AG04450 (cell line): ENCODE results near the gene WDCP. TPM values are rescaled to one million over a fixed set of nuclear protein-coding genes. Genes with fewer than 3 reads are reported as not detected.

Source experiments
- CTCF ChIA-PET: fragments of 300-600, 350-600 bp; formaldehyde crosslinking; extraction: SDS; loops from one replicate; lab custom pipeline; 2022; ENCODE audit warnings: antibody characterized with exemption, inconsistent platforms; lab: Charles Lee
- POLR2A ChIA-PET: fragments of 350-600 bp; formaldehyde crosslinking; extraction: SDS; loops from one replicate; lab custom pipeline; 2021; ENCODE audit warnings: antibody characterized with exemption, inconsistent platforms; lab: Yijun Ruan, JAX
- DNase-seq: peaks from one replicate; pipeline ENCODE4 v3.0.0-alpha.2; 2011; ENCODE audit warnings: low read depth, low spot score
- H3K27ac ChIP-seq: one replicate; pipeline ENCODE4 v1.5.1; 2012; ENCODE audit warnings: low read depth, low read length, control low read depth
- H3K27me3 ChIP-seq: one replicate; pipeline ENCODE4 v1.6.0; 2012; ENCODE audit warnings: low read length; ENCODE audit not compliant: control insufficient read depth, insufficient read depth
- H3K4me3 ChIP-seq: 2 replicates; pipeline ENCODE4 v1.5.1; 2011; ENCODE audit warnings: mild to moderate bottlenecking, low read depth, low read length, control low read depth
- H3K9me3 ChIP-seq: 2 replicates; pipeline ENCODE4 v1.5.1; 2012; ENCODE audit warnings: low read length; ENCODE audit not compliant: control insufficient read depth, insufficient read depth
- polyA plus RNA-seq: library from polyadenylated mRNA; depleted of rRNA; stranded (reverse); fragments of >200 nt; gene quantifications from 2 replicates; pipeline ENCODE4 v1.2.3, GENCODE V29; 2011; rRNA removed
- small RNA-seq: library from RNA; depleted of rRNA; stranded (forward); fragments of <200 nt; gene quantifications from one replicate; pipeline ENCODE3, GENCODE V24; 2012; ENCODE audit warnings: low read depth; ENCODE audit not compliant: insufficient read length
- TF ChIP-seq, protein P1 (sequence below): IDR thresholded peaks from 2 replicates; pipeline ENCODE4 v1.5.1; 2011; ENCODE audit warnings: low read depth, low read length, control low read depth, inconsistent platforms

The WDCP gene
- polyA plus RNA-seq, 1 experiment: 16.1 TPM

DNA sequence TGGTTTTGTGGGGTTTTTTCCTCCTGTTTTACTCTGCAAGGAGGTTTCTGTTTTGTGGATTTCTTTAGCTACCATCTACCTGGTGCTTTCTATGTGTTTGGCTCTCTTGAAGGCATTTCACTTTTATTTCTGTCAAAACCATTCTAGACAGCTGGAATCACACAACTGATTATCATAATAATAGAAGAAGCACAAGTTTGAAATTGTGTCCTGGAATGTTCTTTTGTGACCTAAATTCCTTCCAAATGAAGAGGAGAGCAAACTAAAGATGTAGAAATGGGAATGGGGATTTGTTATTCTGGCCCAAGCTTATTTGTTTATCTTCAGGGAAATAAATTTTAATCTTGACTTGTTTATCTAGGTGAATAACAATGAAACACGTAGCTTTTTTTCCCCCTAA lies 54.3 kb downstream of the WDCP start:
- Histone ChIP-seq H3K4me3 (no peak overlapping the region), H3K27me3 (no peaks in the 10 kb centered on the region), H3K9me3 (no peaks in the 10 kb centered on the region), H3K27ac (no peak overlapping the region)
- ChIA-PET CTCF (interaction anchor here (2.7 kb wide), 1 partner anchor 66 kb away, joined by 7 read pairs; the partner anchor contains the start of gene ATAD2B), POLR2A (interaction anchor here (0.6 kb wide), 1 partner anchor 65 kb away, joined by 10 read pairs; no protein-coding TSS in a partner anchor)
- TF ChIP-seq, protein P1, sequence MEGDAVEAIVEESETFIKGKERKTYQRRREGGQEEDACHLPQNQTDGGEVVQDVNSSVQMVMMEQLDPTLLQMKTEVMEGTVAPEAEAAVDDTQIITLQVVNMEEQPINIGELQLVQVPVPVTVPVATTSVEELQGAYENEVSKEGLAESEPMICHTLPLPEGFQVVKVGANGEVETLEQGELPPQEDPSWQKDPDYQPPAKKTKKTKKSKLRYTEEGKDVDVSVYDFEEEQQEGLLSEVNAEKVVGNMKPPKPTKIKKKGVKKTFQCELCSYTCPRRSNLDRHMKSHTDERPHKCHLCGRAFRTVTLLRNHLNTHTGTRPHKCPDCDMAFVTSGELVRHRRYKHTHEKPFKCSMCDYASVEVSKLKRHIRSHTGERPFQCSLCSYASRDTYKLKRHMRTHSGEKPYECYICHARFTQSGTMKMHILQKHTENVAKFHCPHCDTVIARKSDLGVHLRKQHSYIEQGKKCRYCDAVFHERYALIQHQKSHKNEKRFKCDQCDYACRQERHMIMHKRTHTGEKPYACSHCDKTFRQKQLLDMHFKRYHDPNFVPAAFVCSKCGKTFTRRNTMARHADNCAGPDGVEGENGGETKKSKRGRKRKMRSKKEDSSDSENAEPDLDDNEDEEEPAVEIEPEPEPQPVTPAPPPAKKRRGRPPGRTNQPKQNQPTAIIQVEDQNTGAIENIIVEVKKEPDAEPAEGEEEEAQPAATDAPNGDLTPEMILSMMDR: no peak
- DNase-seq: no peak

DNA sequence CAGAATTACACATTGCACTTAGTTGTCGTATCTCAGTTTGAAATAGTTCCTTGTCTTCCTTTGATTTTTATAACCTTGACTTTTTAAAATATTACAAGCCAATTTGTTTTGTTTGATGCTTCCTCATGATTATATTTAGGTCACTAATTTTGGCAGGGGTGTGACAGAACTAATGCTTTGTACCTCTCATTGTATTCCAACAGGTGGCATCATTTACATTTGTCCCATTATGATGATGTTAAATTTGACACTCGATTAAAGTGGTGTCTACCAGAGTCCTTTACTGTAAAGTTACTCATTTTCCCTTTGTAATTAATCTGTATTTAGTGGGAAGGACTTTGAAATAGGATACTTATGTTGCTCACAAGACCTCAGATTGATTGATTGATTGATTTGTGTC lies 58.8 kb downstream of the WDCP start:
- Histone ChIP-seq H3K27ac (no peak overlapping the region), H3K27me3 (no peaks in the 10 kb centered on the region), H3K4me3 (no peak overlapping the region), H3K9me3 (no peaks in the 10 kb centered on the region)
- DNase-seq: no peak
- POLR2A ChIA-PET: no interaction called here
- CTCF ChIA-PET: no interaction called here
- TF ChIP-seq, protein P1: peak; percentile 28; the same call in 1 of the 2 replicates

Small RNAs within 50 kb of the gene (small RNA-seq; reads per million reads assigned to genes)
- gene RN7SL610P (not detected), gene RNU6-370P (not detected)

Other genes starting within 250 kb of the WDCP start
- 4.5 and 6.0 TPM in 2 replicates for gene ATAD2B, start 120.3 kb downstream of the WDCP start, polyA plus RNA-seq
- 9.0 and 13.1 TPM in 2 replicates for gene UBXN2A, start 106.9 kb downstream of the WDCP start, polyA plus RNA-seq
- 0.05 TPM in 1 of 2 replicates, not detected in the other for gene MFSD2B, start 37.3 kb downstream of the WDCP start, polyA plus RNA-seq
- 19.4 and 19.7 TPM in 2 replicates for gene FKBP1B, start 2.4 kb upstream of the WDCP start, polyA plus RNA-seq
- gene SF3B6, start 28.9 kb upstream of the WDCP start, polyA plus RNA-seq: 209 and 272 TPM in 2 replicates
- 44.6 and 55.2 TPM in 2 replicates for gene TP53I3, start 37.4 kb upstream of the WDCP start, polyA plus RNA-seq
- 0.31 and 0.52 TPM in 2 replicates for gene PFN4, start 75.9 kb upstream of the WDCP start, polyA plus RNA-seq
- gene FAM228B, start 76.1 kb upstream of the WDCP start, polyA plus RNA-seq: 4.1 and 7.6 TPM in 2 replicates
- gene FAM228A, start 127.7 kb upstream of the WDCP start, polyA plus RNA-seq: 0.05 and 0.07 TPM in 2 replicates